ENCODE measurements around the gene COX5B.
A peak's percentile ranks its signal among the peaks of the same experiment; 100 is the strongest.

COX5B gene

DNA sequence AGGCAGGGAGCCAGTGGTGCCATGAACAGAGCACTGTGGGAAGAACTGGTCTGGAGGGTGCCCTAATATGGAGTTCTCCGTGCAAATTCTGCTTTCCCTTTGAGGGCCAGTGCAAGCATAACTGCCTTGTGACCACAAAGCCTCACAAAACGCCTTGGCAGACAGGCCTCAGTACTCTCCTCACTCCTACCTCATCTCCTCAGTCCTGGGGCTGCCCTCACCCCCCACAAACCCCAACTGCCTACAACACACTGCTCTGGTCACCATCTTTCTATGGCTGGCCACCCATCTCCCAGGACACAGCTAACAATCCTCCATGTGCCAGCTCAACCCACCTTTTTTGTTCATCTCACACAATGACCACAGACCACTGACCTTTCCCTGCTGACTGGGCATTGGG, 8.9 kb downstream of the COX5B start:
- no peak overlapping the region for H3K9ac ChIP-seq (ENCODE audit: low read length)
- peaks cover 12% of the 10 kb centered on the region for H3K9me3 ChIP-seq (ENCODE audit: control insufficient read depth, low read length)
- H3K4me3 ChIP-seq (ENCODE audit: low read length): no peak overlapping the region
- DNase-seq (ENCODE audit: low read depth): no peak
- H3K4me1 ChIP-seq (ENCODE audit: control insufficient read depth, insufficient read depth, low read length): no peaks in the 10 kb centered on the region
- no peaks in the 10 kb centered on the region for H3K27me3 ChIP-seq (replicated peaks; ENCODE audit: control insufficient read depth, insufficient read depth, low read length)
- H3K36me3 ChIP-seq (ENCODE audit: control insufficient read depth, insufficient read depth, low read length, severe bottlenecking): peaks cover 59% of the 10 kb centered on the region

- no peak for DNase-seq (ENCODE audit: low read depth)
- no peak overlapping the region for H3K9ac ChIP-seq (ENCODE audit: low read length)
- H3K36me3 ChIP-seq (ENCODE audit: control insufficient read depth, insufficient read depth, low read length, severe bottlenecking): peaks cover 49% of the 10 kb centered on the region
- H3K27me3 ChIP-seq (replicated peaks; ENCODE audit: control insufficient read depth, insufficient read depth, low read length): no peaks in the 10 kb centered on the region
- peaks cover 12% of the 10 kb centered on the region for H3K9me3 ChIP-seq (ENCODE audit: control insufficient read depth, low read length)
- H3K4me3 ChIP-seq (ENCODE audit: low read length): no peak overlapping the region
- H3K4me1 ChIP-seq (ENCODE audit: control insufficient read depth, insufficient read depth, low read length): peaks cover 6% of the 10 kb centered on the region
Measured at GRCh38 chr2:97656129-97656755, 10.4 kb downstream of the COX5B start.

GRCh38 chr2:97656905-97657587, 11.2 kb downstream of the COX5B start:
- Histone ChIP-seq H3K27me3 (replicated peaks; ENCODE audit: control insufficient read depth, insufficient read depth, low read length) (no peaks in the 10 kb centered on the region), H3K9me3 (ENCODE audit: control insufficient read depth, low read length) (peaks cover 12% of the 10 kb centered on the region), H3K4me3 (ENCODE audit: low read length) (no peak overlapping the region), H3K4me1 (ENCODE audit: control insufficient read depth, insufficient read depth, low read length) (peaks cover 14% of the 10 kb centered on the region), H3K36me3 (ENCODE audit: control insufficient read depth, insufficient read depth, low read length, severe bottlenecking) (peaks cover 49% of the 10 kb centered on the region), H3K9ac (ENCODE audit: low read length) (no peak overlapping the region)
- DNase-seq (ENCODE audit: low read depth): no peak

GRCh38 chr2:97657986-97658690, 12.3 kb downstream of the COX5B start:
- DNase-seq (ENCODE audit: low read depth): no peak
- peaks cover 49% of the 10 kb centered on the region for H3K36me3 ChIP-seq (ENCODE audit: control insufficient read depth, insufficient read depth, low read length, severe bottlenecking)
- H3K9me3 ChIP-seq (ENCODE audit: control insufficient read depth, low read length): peaks cover 12% of the 10 kb centered on the region
- H3K9ac ChIP-seq (ENCODE audit: low read length): no peak overlapping the region
- no peaks in the 10 kb centered on the region for H3K27me3 ChIP-seq (replicated peaks; ENCODE audit: control insufficient read depth, insufficient read depth, low read length)
- no peak overlapping the region for H3K4me3 ChIP-seq (ENCODE audit: low read length)
- H3K4me1 ChIP-seq (ENCODE audit: control insufficient read depth, insufficient read depth, low read length): peaks cover 25% of the 10 kb centered on the region

- H3K9ac ChIP-seq (ENCODE audit: low read length): no peak overlapping the region
- peaks cover 26% of the 10 kb centered on the region for H3K4me1 ChIP-seq (ENCODE audit: control insufficient read depth, insufficient read depth, low read length)
- peaks cover 48% of the 10 kb centered on the region for H3K36me3 ChIP-seq (ENCODE audit: control insufficient read depth, insufficient read depth, low read length, severe bottlenecking)
- H3K9me3 ChIP-seq (ENCODE audit: control insufficient read depth, low read length): peaks cover 7% of the 10 kb centered on the region
- no peak overlapping the region for H3K4me3 ChIP-seq (ENCODE audit: low read length)
- no peaks in the 10 kb centered on the region for H3K27me3 ChIP-seq (replicated peaks; ENCODE audit: control insufficient read depth, insufficient read depth, low read length)
- DNase-seq (ENCODE audit: low read depth): no peak
Measured at GRCh38 chr2:97658691-97659157, 12.9 kb downstream of the COX5B start.

DNA sequence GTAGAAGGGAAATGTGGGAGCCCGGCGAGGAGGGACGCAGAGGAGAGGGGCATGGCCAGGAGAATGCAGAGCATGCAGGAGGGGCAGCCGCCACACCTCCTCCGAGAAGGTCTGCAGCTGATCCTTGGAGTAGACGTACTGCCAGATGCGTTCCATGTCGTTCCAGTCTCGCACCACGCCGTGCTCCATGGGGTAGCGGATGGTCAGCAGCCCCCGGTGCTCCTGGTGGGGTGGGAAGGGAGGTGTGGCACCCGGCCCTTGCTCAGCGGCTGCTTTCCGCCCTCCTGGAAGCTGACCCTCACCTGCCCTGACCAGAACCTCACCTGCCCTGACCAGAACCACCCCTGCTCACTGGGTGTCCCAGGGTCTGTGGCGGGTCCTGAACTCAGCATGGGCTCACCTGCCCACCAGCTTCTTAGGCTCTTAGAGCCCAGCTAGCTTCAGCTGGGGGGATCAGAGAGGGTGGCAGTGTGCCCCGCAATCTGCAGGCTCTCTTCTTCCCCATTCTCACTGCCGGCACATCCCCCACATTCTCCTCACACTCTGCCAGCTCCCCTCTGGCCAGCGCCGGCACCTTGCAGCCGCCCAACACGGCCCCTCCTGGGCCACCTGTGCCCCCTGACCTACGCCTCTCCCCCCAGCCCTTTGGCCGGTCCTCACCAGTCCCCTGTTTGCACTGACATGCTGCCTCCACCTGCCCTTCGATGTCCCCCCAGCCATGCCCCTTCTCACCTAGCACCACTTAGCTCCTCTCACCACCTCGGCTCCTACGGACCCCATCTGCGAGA, 13.6 kb downstream of the COX5B start:
- Histone ChIP-seq H3K27me3 (replicated peaks; ENCODE audit: control insufficient read depth, insufficient read depth, low read length) (no peaks in the 10 kb centered on the region), H3K4me3 (ENCODE audit: low read length) (no peak overlapping the region), H3K9ac (ENCODE audit: low read length) (no peak overlapping the region), H3K9me3 (ENCODE audit: control insufficient read depth, low read length) (no peaks in the 10 kb centered on the region), H3K36me3 (ENCODE audit: control insufficient read depth, insufficient read depth, low read length, severe bottlenecking) (peaks cover 41% of the 10 kb centered on the region), H3K4me1 (ENCODE audit: control insufficient read depth, insufficient read depth, low read length) (peaks cover 26% of the 10 kb centered on the region)
- no peak for DNase-seq (ENCODE audit: low read depth)

DNA sequence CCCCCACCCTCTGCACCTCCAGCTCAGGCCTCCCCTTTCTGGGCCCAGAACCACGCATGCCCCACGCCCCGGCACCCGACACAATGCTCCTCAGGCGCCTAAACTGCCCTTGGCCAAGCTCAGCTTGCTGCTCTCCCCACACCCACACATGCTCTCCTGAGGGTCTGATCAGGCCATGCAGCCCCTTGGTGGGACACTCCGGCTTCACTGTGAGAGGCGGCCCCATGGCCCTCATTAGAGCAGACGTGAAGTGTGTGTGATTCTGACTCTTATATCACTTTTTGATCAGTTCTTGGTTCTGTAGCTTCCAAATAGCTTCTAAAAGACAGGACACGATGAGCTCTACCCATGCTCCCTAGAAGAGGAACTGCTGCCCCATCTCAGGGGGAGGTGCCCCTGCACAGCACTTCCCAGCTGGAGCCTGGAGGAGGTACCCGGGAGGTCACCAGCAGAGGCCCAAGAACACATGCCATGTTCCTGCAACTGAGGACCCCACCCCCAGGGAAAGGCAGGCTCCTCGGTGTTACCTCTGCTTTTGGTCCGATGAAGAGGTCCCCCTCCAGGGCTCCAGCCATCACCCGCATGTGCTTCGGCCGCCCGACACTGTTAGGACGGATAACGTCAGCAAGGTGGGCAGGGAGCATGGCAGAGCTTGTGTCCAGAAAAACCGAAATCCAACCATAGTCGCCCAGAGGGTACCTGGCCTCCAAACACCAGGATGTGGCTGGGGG, 14.3 kb downstream of the COX5B start:
- H3K36me3 ChIP-seq (ENCODE audit: control insufficient read depth, insufficient read depth, low read length, severe bottlenecking): peaks cover 38% of the 10 kb centered on the region
- H3K27me3 ChIP-seq (replicated peaks; ENCODE audit: control insufficient read depth, insufficient read depth, low read length): no peaks in the 10 kb centered on the region
- H3K9me3 ChIP-seq (ENCODE audit: control insufficient read depth, low read length): no peaks in the 10 kb centered on the region
- H3K9ac ChIP-seq (ENCODE audit: low read length): no peak overlapping the region
- DNase-seq (ENCODE audit: low read depth): no peak
- no peak overlapping the region for H3K4me3 ChIP-seq (ENCODE audit: low read length)
- H3K4me1 ChIP-seq (ENCODE audit: control insufficient read depth, insufficient read depth, low read length): peaks cover 31% of the 10 kb centered on the region

DNA sequence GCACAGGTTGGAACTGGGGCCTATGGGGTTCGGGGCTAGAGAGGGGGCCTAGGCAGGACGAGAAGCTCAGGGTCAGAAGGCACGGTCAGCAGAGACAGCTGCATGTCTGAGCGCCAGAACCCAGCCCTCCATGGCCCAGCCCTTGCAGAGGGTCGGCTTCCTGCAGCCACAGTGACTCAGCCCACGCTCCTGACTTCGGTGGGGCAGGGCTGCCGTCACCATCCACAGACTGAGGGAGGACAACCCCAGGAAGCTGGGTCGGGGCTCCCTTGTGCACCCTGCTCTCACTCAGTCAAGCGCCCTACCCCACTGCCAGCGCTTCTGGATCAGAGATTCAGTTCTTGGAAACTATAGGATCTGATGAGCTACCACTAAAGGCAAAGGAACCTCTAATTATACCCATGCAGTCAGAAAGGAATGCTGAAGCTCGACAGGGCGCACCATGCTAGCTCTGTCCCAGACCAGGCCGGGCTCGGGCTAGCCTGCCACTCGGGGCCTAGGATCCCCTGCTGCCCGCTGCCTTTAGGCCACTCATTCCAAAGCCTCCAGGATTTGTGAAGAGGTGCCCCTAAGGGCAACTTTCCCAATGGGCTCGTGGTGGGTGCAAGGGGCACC, 15.0 kb downstream of the COX5B start:
- Histone ChIP-seq H3K36me3 (ENCODE audit: control insufficient read depth, insufficient read depth, low read length, severe bottlenecking) (peaks cover 31% of the 10 kb centered on the region), H3K9ac (ENCODE audit: low read length) (peak overlapping the region; percentile 19), H3K4me3 (ENCODE audit: low read length) (no peak overlapping the region), H3K27me3 (replicated peaks; ENCODE audit: control insufficient read depth, insufficient read depth, low read length) (no peaks in the 10 kb centered on the region), H3K4me1 (ENCODE audit: control insufficient read depth, insufficient read depth, low read length) (peaks cover 31% of the 10 kb centered on the region), H3K9me3 (ENCODE audit: control insufficient read depth, low read length) (no peaks in the 10 kb centered on the region)
- DNase-seq (ENCODE audit: low read depth): no peak

GRCh38 chr2:97661927-97662326, 16.1 kb downstream of the COX5B start:
- no peaks in the 10 kb centered on the region for H3K9me3 ChIP-seq (ENCODE audit: control insufficient read depth, low read length)
- H3K4me1 ChIP-seq (ENCODE audit: control insufficient read depth, insufficient read depth, low read length): peaks cover 31% of the 10 kb centered on the region
- H3K27me3 ChIP-seq (replicated peaks; ENCODE audit: control insufficient read depth, insufficient read depth, low read length): no peaks in the 10 kb centered on the region
- H3K36me3 ChIP-seq (ENCODE audit: control insufficient read depth, insufficient read depth, low read length, severe bottlenecking): peaks cover 22% of the 10 kb centered on the region
- H3K4me3 ChIP-seq (ENCODE audit: low read length): peak overlapping the region; percentile 83
- peak overlapping the region; percentile 87 for H3K9ac ChIP-seq (ENCODE audit: low read length)
- no peak for DNase-seq (ENCODE audit: low read depth)

GRCh38 chr2:97662386-97662894, 16.6 kb downstream of the COX5B start:
- peak overlapping the region; percentile 87 for H3K9ac ChIP-seq (ENCODE audit: low read length)
- peaks cover 31% of the 10 kb centered on the region for H3K4me1 ChIP-seq (ENCODE audit: control insufficient read depth, insufficient read depth, low read length)
- H3K36me3 ChIP-seq (ENCODE audit: control insufficient read depth, insufficient read depth, low read length, severe bottlenecking): peaks cover 17% of the 10 kb centered on the region
- no peaks in the 10 kb centered on the region for H3K9me3 ChIP-seq (ENCODE audit: control insufficient read depth, low read length)
- DNase-seq (ENCODE audit: low read depth): no peak
- no peaks in the 10 kb centered on the region for H3K27me3 ChIP-seq (replicated peaks; ENCODE audit: control insufficient read depth, insufficient read depth, low read length)
- peak overlapping the region; percentile 83 for H3K4me3 ChIP-seq (ENCODE audit: low read length)
